NCI-H82 treated with DMSO at 0.1 percent for 48 hours (cell line): ENCODE measurements around the gene ACTN3.
"Not testable (repeated sequence)": the region's sequence is repeated elsewhere in the genome, so short reads cannot be mapped to it uniquely, and the experiment has no call there.

ENCODE experiments used
- DNase-seq: peaks from one replicate; lab custom pipeline; 2025; ENCODE audit not compliant: unreplicated experiment; lab: John Stamatoyannopoulos, UW

Gene ACTN3

GRCh38 chr11:66564538-66564937, 17.8 kb downstream of the ACTN3 start:
- DNase-seq: no peak

GRCh38 chr11:66564984-66565383, 18.3 kb downstream of the ACTN3 start:
- DNase-seq: no peak

GRCh38 chr11:66566221-66566620, 19.5 kb downstream of the ACTN3 start:
- no peak for DNase-seq

GRCh38 chr11:66567787-66568123, 21.1 kb downstream of the ACTN3 start:
- DNase-seq: no peak

DNA sequence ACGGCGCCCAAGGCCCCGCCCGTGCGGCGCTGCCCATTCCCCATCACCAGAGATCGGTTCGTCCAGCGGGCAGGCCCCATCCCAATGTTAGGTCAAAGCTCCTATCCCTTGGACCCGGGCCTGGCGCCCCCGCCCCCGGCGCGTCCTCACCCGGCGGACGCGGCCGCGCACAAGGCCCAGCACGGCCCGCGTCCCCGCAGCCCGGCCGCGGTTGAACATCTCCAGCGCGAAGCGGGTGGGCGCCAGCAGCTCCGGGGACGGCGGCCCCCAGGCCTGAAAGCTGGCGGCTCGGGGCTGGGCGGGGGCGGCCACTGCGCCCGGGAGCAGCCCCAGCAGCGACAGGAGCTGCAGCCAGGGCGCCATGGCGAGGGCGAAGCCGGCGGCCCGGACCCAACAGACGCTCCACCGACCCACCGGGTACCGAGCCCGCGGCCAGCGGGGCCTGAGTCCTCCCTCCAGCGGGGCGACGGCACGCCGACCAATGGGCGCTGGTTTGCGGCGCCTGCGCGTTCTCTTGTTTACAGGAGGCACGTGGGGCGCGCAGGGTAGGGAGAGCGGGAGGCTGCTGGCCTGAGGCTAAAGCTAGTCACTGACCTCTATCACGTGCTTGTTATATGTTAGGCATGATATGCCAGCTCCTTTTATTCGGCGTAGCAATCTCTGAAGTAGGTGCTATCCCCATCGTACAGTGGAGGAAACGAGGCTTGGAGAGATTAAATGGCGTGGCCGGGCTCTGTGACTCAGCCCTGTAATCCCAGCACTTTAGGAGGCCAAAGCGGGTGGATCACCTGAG, 21.6 kb downstream of the ACTN3 start, which contains the start of gene CTSF:
Gene CTSF, minus strand, starts transcription at position 483 of the 793 bp plus-strand sequence. Its CDS starts 120 bp downstream, at position 363.
- DNase-seq: no peak

GRCh38 chr11:66569076-66569475, 22.4 kb downstream of the ACTN3 start:
- DNase-seq: no peak

GRCh38 chr11:66570079-66570849, 23.6 kb downstream of the ACTN3 start:
- no peak for DNase-seq

DNA sequence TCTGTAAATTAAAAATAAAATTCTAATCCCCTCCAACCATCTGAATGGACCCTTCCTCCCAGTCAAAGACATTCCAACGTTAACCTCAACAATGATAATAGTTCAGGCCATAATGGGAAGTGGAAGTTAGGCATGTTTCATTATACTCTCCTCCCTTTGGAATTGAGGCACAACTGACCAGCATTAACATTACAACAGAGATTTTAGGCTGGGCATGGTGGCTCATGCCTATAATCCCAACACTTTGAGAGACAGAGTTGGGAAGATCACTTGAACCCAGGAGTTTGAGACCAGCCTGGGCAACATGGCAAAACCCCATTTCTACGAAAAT, 24.1 kb downstream of the ACTN3 start:
- DNase-seq: no peak

DNA sequence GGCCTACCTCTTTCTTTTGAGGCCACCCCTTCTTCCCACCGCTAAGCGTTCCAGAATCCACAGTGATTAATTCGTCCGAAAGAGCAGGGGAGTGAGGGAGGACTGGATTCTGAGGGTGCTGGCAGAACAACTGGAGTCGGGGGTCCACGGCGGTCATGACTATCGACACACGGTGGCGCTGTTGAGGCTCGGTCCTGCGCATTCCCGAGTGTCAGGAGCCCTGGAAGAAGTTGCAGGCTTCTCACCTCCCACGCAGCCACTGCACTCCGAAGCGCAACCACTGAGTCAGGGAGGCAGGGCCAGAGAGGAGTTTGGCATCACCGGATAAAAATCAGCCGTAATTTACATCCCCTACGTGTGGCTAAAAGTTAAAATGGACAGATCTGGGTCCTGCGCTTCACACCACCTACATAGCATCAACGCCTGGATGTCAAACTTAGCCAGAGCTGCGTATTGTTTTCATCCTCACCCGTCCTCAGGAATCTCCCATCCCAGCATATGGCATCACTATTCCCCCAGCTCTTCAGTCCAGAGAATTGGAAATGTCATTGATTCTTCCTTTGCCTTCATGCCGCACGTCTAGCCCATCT, 32.4 kb downstream of the ACTN3 start:
- peak; percentile 12 for DNase-seq

GRCh38 chr11:66580803-66581202, 34.1 kb downstream of the ACTN3 start:
- DNase-seq: no peak

GRCh38 chr11:66581261-66581660, 34.6 kb downstream of the ACTN3 start:
- DNase-seq: peak; percentile 55

- not testable (repeated sequence) for DNase-seq
These were observed 36.0 kb downstream of the ACTN3 start for GRCh38 chr11:66582565-66583147.

GRCh38 chr11:66585447-66585846, 38.7 kb downstream of the ACTN3 start:
- DNase-seq: not testable (repeated sequence)

GRCh38 chr11:66586136-66586535, 39.4 kb downstream of the ACTN3 start:
- no peak for DNase-seq

DNA sequence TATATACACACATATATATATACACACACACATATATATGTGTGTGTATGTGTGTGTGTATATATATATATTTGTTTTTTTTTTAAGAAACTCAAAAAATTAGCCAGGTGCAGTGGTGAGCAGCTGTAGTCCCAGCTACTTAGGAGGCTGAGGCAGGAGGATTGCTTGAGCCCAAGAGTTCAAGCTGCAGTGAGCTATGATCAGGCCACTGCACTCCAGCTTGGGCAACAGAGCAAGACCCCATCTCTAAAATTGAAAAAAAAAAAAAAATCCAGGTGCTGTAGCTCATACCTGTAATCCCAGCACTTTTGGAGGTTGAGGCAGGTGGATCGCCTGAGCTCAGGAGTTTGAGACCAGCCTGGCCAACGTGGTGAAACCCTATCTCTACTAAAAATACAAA, 42.6 kb downstream of the ACTN3 start:
- not testable (repeated sequence) for DNase-seq

- no peak for DNase-seq
These were observed 43.4 kb downstream of the ACTN3 start for GRCh38 chr11:66589996-66590675.

DNA sequence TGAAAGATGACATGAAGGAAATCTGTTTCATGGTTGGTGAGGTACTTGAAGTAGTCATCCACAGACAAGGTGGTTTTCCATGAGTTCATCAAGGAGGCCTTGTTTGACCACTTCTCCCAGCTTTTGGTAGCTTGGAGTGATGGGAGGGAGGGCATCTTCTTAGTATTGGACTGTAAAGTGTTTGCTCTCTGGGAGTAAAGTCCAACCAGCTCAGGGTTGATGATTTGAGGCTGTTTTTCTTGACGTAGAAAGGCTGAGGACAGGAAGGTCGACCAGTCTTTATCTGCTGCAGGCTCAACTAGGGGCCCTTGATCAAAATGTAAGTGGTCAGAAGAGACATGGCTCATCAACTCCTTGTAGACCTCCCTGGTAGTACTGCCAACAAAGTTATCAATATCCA, 44.5 kb downstream of the ACTN3 start:
- no peak for DNase-seq

GRCh38 chr11:66592457-66593302, 46.0 kb downstream of the ACTN3 start, which contains the start of the genes CCDC87 and CCS:
CCDC87 (minus strand) TSS chr11:66593063; CDS start chr11:66593015, 48 bp downstream.
CCS (plus strand) TSS chr11:66593185; CDS start chr11:66593262, 77 bp downstream.
- peak; percentile 78 for DNase-seq

DNA sequence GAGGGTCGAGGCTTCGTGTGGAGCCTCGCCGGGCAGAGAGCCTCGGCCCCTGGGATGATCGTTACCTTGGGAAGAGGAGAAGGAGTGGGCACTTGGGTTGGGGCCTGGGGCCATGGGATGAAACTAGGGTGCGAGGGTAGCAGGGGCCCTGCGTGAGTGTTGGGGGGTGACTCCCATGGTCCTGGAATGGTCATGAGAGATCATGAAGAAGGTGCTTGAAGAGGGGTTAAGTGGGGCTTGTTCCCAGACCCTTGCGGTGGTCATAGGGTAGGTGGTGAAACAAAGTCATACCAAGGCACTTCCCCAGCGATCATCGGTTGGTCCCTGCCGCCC, 46.6 kb downstream of the ACTN3 start:
- DNase-seq: no peak

DNA sequence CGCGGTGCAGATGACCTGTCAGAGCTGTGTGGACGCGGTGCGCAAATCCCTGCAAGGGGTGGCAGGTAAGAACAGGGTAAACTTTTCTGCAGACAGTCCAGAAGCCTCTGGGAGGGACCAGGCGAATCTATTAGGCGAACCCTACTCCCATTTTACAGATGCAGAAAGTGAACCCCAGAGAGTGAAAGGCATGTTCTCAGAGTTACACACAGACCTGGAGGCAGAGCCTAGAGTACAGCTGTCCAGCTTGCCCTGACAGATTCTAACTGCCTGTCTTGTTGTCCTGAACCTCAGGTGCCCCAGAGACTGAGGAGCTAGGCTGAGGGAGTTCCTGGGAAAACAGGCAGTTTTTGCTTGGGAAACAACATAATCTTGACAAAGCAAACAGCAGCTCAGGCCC, 46.9 kb downstream of the ACTN3 start:
- DNase-seq: no peak
